Measurements from ENCODE around the gene BIN1. TPM values are rescaled to one million over a fixed set of nuclear protein-coding genes. Genes with fewer than 3 reads are reported as not detected.

BIN1 gene
- total RNA-seq, 1 experiment from 2014 or later = 42.5 TPM

DNA sequence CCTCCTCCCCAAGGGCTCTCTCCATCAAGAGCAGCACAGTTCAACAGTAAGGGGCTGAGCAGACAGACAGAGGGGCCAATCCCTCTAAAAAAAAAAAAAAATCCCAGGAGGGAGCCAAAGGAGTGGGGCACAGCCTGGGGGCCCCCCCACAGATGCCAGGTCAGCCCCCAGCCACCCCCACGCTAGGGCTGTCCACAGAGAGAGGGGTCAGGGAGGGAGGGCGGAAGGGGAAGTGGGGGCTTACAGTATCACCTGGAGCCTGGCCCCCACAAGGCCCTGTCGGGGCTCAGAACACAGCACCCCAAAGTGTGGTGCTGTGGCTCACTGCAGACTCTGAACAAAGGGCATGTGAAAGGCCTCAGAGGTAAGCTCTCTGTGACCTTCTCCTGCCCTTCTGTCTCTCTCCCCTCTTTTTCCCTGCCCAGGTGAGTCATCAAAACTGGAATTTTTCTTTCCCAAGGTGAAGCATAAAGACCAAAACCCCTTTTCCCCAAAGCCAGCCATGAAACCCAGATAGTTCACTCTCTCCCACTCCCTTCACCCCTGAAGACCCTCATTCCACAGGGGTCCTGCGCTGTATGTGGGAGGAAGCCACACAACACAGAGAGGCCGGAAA, 13.9 kb downstream of the BIN1 start:
- ATAC-seq (no peak), DNase-seq (ENCODE audit: low spot score) (no peak)
- H3K4me1 Mint-ChIP-seq = peaks cover 39% of the 10 kb centered on the region
- TF ChIP-seq IRF2 (CRISPR knock-in tag; IDR thresholded peaks at IDR 0.05; ENCODE audit: borderline replicate concordance, low read depth) = no peak
- TF ChIP-seq ZNF671 (CRISPR knock-in tag; IDR thresholded peaks at IDR 0.05) = no peak
- no peak for TF ChIP-seq ATF3 (CRISPR knock-in tag; conservative IDR thresholded peaks at IDR 0.05)
- TF ChIP-seq ERG (CRISPR knock-in tag; IDR thresholded peaks at IDR 0.05) = no peak
- TF ChIP-seq HMGXB4 (CRISPR knock-in tag; IDR thresholded peaks at IDR 0.05) = no peak
- TF ChIP-seq, protein P1, sequence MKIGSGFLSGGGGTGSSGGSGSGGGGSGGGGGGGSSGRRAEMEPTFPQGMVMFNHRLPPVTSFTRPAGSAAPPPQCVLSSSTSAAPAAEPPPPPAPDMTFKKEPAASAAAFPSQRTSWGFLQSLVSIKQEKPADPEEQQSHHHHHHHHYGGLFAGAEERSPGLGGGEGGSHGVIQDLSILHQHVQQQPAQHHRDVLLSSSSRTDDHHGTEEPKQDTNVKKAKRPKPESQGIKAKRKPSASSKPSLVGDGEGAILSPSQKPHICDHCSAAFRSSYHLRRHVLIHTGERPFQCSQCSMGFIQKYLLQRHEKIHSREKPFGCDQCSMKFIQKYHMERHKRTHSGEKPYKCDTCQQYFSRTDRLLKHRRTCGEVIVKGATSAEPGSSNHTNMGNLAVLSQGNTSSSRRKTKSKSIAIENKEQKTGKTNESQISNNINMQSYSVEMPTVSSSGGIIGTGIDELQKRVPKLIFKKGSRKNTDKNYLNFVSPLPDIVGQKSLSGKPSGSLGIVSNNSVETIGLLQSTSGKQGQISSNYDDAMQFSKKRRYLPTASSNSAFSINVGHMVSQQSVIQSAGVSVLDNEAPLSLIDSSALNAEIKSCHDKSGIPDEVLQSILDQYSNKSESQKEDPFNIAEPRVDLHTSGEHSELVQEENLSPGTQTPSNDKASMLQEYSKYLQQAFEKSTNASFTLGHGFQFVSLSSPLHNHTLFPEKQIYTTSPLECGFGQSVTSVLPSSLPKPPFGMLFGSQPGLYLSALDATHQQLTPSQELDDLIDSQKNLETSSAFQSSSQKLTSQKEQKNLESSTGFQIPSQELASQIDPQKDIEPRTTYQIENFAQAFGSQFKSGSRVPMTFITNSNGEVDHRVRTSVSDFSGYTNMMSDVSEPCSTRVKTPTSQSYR (CRISPR knock-in tag; IDR thresholded peaks at IDR 0.05) = no peak
- no peak for TF ChIP-seq FOXK1 (CRISPR knock-in tag; IDR thresholded peaks at IDR 0.05)
- no peak for TF ChIP-seq MYBL2 (CRISPR knock-in tag; IDR thresholded peaks at IDR 0.05)
- TF ChIP-seq ETV6 (CRISPR knock-in tag; IDR thresholded peaks at IDR 0.05) = no peak
- no peak for TF ChIP-seq FOXJ3 (CRISPR knock-in tag; IDR thresholded peaks at IDR 0.05; ENCODE audit: borderline replicate concordance)
- no peak for TF ChIP-seq ZNF219 (CRISPR knock-in tag; IDR thresholded peaks at IDR 0.05; ENCODE audit: borderline replicate concordance)
- no peak for TF ChIP-seq GABPB1 (CRISPR knock-in tag; IDR thresholded peaks at IDR 0.05)
- no peak for TF ChIP-seq ZBTB21 (CRISPR knock-in tag; IDR thresholded peaks at IDR 0.05; ENCODE audit: borderline replicate concordance)
- no peak for TF ChIP-seq PRDM15 (CRISPR knock-in tag; IDR thresholded peaks at IDR 0.05)
- TF ChIP-seq CBFB (CRISPR knock-in tag; IDR thresholded peaks at IDR 0.05; ENCODE audit: low read depth) = no peak
- H3K27me3 Mint-ChIP-seq (ENCODE audit: low read depth) = no peaks in the 10 kb centered on the region
- ChIA-PET POLR2A (no interaction called here), CTCF (interaction anchor here (0.5 to 1.1 kb wide), 4 partner anchors 13 to 291 kb away, joined by 3 read pairs; partner anchors contain the start of gene BIN1)
- no peak overlapping the region for H3K4me3 Mint-ChIP-seq
- H3K36me3 Mint-ChIP-seq = no peaks in the 10 kb centered on the region
- H3K9me3 Mint-ChIP-seq = no peaks in the 10 kb centered on the region
- H3K27ac Mint-ChIP-seq = peak overlapping the region; percentile 81

DNA sequence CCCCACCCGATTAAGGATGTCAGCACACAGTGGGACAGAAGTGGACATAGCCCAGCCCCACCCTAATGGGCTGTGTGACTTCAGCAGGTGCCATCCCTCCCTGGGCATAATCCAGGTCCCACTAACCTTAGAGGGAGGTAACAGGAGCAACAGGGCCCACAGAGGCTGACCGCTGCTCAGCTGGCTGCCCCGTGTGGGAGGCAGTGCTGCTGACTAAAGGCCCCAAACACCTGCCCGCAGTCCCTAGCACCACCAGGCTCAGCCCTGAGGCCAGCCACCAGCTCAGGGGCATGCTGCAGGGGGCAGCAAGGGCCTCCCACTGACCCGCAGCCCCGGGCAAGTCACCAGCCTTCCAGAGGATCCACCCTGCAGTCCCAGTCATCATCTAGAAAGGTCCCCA, 14.6 kb downstream of the BIN1 start:
- Mint-ChIP-seq H3K36me3 (no peaks in the 10 kb centered on the region), H3K4me3 (no peak overlapping the region), H3K4me1 (peaks cover 42% of the 10 kb centered on the region), H3K27ac (no peak overlapping the region), H3K27me3 (ENCODE audit: low read depth) (no peaks in the 10 kb centered on the region), H3K9me3 (no peaks in the 10 kb centered on the region)
- ChIA-PET CTCF (interaction anchor here (1.0 kb wide), 1 partner anchor 12 kb away, joined by 3 read pairs; no protein-coding TSS in a partner anchor), POLR2A (no interaction called here)
- ATAC-seq (no peak), DNase-seq (ENCODE audit: low spot score) (no peak)
- TF ChIP-seq FOXK1 (CRISPR knock-in tag; IDR thresholded peaks at IDR 0.05) (no peak), SOX15 (CRISPR knock-in tag; IDR thresholded peaks at IDR 0.05) (no peak), ELF4 (CRISPR knock-in tag; IDR thresholded peaks at IDR 0.05; ENCODE audit: low read depth) (no peak), FOXP4 (CRISPR knock-in tag; IDR thresholded peaks at IDR 0.05) (no peak), ZNF317 (CRISPR knock-in tag; IDR thresholded peaks at IDR 0.05; ENCODE audit: borderline replicate concordance, low read depth) (no peak), NFYB (CRISPR knock-in tag; conservative IDR thresholded peaks at IDR 0.05; ENCODE audit: low read depth) (no peak), KAT7 (CRISPR knock-in tag; IDR thresholded peaks at IDR 0.05; ENCODE audit: borderline replicate concordance) (no peak)
- TF ChIP-seq, protein P2, sequence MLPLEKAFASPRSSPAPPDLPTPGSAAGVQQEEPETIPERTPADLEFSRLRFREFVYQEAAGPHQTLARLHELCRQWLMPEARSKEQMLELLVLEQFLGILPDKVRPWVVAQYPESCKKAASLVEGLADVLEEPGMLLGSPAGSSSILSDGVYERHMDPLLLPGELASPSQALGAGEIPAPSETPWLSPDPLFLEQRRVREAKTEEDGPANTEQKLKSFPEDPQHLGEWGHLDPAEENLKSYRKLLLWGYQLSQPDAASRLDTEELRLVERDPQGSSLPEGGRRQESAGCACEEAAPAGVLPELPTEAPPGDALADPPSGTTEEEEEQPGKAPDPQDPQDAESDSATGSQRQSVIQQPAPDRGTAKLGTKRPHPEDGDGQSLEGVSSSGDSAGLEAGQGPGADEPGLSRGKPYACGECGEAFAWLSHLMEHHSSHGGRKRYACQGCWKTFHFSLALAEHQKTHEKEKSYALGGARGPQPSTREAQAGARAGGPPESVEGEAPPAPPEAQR (CRISPR knock-in tag; IDR thresholded peaks at IDR 0.05) = no peak
